GM19043 (cell line): ENCODE data around the gene CLC.

Experiments used
- ATAC-seq: cut with Tn5 transposase; IDR thresholded peaks from one replicate; pipeline ENCODE4 v1.9.1; 2021; ENCODE audit warnings: low read depth; ENCODE audit not compliant: unreplicated experiment

Gene CLC

GRCh38 chr19:39681416-39681815, 56.4 kb downstream of the CLC start:
- no peak for ATAC-seq
